ENCODE measurements around the gene CRYBB1.

- TF ChIP-seq, protein P1, sequence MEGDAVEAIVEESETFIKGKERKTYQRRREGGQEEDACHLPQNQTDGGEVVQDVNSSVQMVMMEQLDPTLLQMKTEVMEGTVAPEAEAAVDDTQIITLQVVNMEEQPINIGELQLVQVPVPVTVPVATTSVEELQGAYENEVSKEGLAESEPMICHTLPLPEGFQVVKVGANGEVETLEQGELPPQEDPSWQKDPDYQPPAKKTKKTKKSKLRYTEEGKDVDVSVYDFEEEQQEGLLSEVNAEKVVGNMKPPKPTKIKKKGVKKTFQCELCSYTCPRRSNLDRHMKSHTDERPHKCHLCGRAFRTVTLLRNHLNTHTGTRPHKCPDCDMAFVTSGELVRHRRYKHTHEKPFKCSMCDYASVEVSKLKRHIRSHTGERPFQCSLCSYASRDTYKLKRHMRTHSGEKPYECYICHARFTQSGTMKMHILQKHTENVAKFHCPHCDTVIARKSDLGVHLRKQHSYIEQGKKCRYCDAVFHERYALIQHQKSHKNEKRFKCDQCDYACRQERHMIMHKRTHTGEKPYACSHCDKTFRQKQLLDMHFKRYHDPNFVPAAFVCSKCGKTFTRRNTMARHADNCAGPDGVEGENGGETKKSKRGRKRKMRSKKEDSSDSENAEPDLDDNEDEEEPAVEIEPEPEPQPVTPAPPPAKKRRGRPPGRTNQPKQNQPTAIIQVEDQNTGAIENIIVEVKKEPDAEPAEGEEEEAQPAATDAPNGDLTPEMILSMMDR (conservative IDR thresholded peaks at IDR 0.05; ENCODE audit: low read depth, low read length) = no peak
- TF ChIP-seq EZH2 (IDR thresholded peaks at IDR 0.05; ENCODE audit: low read length, unreplicated experiment) (no peak), EZH2phosphoT487 (IDR thresholded peaks at IDR 0.05; ENCODE audit: borderline replicate concordance, low read length) (no peak)
These were observed 67.3 kb downstream of the CRYBB1 start for GRCh38 chr22:26550498-26551033.

Data from PC-3 (cell line).